ENCODE results near the gene CD8B2. TPM values are rescaled to one million over a fixed set of nuclear protein-coding genes. Genes with fewer than 3 reads are reported as not detected.

CD8B2 gene
- total and polyA plus RNA-seq, 2 experiments from 2014 or later = 0.06 TPM; not detected in 1

DNA sequence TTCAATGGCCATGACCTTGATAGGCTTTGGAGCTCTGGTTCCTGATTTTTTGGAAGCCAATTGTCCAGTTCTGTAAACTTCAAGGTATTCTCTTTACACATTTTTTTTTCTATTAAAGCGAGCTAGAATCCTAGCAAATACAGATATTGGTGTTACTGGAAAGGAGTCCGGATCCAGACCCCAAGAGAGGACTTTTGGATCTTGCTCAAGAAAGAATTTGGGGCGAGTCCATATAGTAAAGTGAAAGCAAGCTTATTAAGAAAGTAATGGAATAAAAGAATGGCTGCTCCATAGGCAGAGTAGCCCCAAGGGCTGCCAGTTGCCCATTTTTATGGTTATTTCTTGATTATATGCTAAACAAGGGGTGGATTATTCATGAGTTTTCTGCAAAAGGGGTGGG, 45.1 kb downstream of the CD8B2 start:
- DNase-seq (ENCODE audit: low spot score) (no peak), ATAC-seq (no peak)
- no peak overlapping the region for H3K4me3 Mint-ChIP-seq
- no peaks in the 10 kb centered on the region for H3K9me2 ChIP-seq (ENCODE audit: insufficient read depth)
- no peaks in the 10 kb centered on the region for H4K20me1 ChIP-seq (replicated peaks; ENCODE audit: insufficient read depth)
- no peak overlapping the region for H3K4me2 ChIP-seq
- no peak overlapping the region for H3K27ac Mint-ChIP-seq
- TF ChIP-seq STAT1 (IDR thresholded peaks at IDR 0.05; ENCODE audit: unreplicated experiment) = no peak
- TF ChIP-seq EZH2phosphoT487 (IDR thresholded peaks at IDR 0.05; ENCODE audit: unreplicated experiment) = no peak
- TF ChIP-seq, protein P1, sequence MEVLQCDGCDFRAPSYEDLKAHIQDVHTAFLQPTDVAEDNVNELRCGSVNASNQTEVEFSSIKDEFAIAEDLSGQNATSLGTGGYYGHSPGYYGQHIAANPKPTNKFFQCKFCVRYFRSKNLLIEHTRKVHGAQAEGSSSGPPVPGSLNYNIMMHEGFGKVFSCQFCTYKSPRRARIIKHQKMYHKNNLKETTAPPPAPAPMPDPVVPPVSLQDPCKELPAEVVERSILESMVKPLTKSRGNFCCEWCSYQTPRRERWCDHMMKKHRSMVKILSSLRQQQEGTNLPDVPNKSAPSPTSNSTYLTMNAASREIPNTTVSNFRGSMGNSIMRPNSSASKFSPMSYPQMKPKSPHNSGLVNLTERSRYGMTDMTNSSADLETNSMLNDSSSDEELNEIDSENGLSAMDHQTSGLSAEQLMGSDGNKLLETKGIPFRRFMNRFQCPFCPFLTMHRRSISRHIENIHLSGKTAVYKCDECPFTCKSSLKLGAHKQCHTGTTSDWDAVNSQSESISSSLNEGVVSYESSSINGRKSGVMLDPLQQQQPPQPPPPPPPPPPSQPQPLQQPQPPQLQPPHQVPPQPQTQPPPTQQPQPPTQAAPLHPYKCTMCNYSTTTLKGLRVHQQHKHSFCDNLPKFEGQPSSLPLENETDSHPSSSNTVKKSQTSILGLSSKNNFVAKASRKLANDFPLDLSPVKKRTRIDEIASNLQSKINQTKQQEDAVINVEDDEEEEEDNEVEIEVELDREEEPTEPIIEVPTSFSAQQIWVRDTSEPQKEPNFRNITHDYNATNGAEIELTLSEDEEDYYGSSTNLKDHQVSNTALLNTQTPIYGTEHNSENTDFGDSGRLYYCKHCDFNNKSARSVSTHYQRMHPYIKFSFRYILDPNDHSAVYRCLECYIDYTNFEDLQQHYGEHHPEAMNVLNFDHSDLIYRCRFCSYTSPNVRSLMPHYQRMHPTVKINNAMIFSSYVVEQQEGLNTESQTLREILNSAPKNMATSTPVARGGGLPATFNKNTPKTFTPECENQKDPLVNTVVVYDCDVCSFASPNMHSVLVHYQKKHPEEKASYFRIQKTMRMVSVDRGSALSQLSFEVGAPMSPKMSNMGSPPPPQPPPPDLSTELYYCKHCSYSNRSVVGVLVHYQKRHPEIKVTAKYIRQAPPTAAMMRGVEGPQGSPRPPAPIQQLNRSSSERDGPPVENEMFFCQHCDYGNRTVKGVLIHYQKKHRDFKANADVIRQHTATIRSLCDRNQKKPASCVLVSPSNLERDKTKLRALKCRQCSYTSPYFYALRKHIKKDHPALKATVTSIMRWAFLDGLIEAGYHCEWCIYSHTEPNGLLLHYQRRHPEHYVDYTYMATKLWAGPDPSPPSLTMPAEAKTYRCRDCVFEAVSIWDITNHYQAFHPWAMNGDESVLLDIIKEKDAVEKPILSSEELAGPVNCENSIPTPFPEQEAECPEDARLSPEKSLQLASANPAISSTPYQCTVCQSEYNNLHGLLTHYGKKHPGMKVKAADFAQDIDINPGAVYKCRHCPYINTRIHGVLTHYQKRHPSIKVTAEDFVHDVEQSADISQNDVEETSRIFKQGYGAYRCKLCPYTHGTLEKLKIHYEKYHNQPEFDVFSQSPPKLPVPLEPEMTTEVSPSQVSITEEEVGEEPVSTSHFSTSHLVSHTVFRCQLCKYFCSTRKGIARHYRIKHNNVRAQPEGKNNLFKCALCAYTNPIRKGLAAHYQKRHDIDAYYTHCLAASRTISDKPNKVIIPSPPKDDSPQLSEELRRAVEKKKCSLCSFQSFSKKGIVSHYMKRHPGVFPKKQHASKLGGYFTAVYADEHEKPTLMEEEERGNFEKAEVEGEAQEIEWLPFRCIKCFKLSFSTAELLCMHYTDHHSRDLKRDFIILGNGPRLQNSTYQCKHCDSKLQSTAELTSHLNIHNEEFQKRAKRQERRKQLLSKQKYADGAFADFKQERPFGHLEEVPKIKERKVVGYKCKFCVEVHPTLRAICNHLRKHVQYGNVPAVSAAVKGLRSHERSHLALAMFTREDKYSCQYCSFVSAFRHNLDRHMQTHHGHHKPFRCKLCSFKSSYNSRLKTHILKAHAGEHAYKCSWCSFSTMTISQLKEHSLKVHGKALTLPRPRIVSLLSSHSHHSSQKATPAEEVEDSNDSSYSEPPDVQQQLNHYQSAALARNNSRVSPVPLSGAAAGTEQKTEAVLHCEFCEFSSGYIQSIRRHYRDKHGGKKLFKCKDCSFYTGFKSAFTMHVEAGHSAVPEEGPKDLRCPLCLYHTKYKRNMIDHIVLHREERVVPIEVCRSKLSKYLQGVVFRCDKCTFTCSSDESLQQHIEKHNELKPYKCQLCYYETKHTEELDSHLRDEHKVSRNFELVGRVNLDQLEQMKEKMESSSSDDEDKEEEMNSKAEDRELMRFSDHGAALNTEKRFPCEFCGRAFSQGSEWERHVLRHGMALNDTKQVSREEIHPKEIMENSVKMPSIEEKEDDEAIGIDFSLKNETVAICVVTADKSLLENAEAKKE (CRISPR knock-in tag; IDR thresholded peaks at IDR 0.05) = no peak
- no peak for TF ChIP-seq ZNF331 (CRISPR knock-in tag; IDR thresholded peaks at IDR 0.05; ENCODE audit: low read depth)
- TF ChIP-seq, protein P2, sequence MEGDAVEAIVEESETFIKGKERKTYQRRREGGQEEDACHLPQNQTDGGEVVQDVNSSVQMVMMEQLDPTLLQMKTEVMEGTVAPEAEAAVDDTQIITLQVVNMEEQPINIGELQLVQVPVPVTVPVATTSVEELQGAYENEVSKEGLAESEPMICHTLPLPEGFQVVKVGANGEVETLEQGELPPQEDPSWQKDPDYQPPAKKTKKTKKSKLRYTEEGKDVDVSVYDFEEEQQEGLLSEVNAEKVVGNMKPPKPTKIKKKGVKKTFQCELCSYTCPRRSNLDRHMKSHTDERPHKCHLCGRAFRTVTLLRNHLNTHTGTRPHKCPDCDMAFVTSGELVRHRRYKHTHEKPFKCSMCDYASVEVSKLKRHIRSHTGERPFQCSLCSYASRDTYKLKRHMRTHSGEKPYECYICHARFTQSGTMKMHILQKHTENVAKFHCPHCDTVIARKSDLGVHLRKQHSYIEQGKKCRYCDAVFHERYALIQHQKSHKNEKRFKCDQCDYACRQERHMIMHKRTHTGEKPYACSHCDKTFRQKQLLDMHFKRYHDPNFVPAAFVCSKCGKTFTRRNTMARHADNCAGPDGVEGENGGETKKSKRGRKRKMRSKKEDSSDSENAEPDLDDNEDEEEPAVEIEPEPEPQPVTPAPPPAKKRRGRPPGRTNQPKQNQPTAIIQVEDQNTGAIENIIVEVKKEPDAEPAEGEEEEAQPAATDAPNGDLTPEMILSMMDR (conservative IDR thresholded peaks at IDR 0.05; ENCODE audit: low read depth in 2 of 2) = no peak
- TF ChIP-seq EZH2 (IDR thresholded peaks at IDR 0.05; ENCODE audit: low read depth, unreplicated experiment) = no peak
- no peaks in the 10 kb centered on the region for H3K79me2 ChIP-seq (replicated peaks; ENCODE audit: insufficient read depth)
- H3K27me3 ChIP-seq (ENCODE audit: insufficient read depth) = no peaks in the 10 kb centered on the region
- H3K27me3 Mint-ChIP-seq (ENCODE audit: insufficient read depth, low read depth, poor library complexity) = no peaks in the 10 kb centered on the region
- no peaks in the 10 kb centered on the region for H3K9me3 Mint-ChIP-seq
- H3F3A ChIP-seq (replicated peaks; ENCODE audit: low read depth) = no peaks in the 10 kb centered on the region
- H2AFZ ChIP-seq = no peak overlapping the region
- H3K36me3 Mint-ChIP-seq (ENCODE audit: low read depth) = no peaks in the 10 kb centered on the region
- H3K4me3 ChIP-seq = no peak overlapping the region
- H3K36me3 ChIP-seq (ENCODE audit: insufficient read depth) = no peaks in the 10 kb centered on the region
- H3K27ac ChIP-seq (ENCODE audit: low read depth) = no peak overlapping the region
- H3K4me1 Mint-ChIP-seq = peaks cover 18% of the 10 kb centered on the region; the same call in 2 of the 3 replicates
- no peaks in the 10 kb centered on the region for H3K4me1 ChIP-seq (ENCODE audit: insufficient read depth)

Measured in GM23338 (cell line).